HG02798 (cell line): ENCODE data around the gene OLFML1.

Experiments used
- ATAC-seq: cut with Tn5 transposase; IDR thresholded peaks from one replicate; pipeline ENCODE4 v1.9.1; 2021; ENCODE audit warnings: mild to moderate bottlenecking; ENCODE audit not compliant: unreplicated experiment, poor library complexity

Gene OLFML1

DNA sequence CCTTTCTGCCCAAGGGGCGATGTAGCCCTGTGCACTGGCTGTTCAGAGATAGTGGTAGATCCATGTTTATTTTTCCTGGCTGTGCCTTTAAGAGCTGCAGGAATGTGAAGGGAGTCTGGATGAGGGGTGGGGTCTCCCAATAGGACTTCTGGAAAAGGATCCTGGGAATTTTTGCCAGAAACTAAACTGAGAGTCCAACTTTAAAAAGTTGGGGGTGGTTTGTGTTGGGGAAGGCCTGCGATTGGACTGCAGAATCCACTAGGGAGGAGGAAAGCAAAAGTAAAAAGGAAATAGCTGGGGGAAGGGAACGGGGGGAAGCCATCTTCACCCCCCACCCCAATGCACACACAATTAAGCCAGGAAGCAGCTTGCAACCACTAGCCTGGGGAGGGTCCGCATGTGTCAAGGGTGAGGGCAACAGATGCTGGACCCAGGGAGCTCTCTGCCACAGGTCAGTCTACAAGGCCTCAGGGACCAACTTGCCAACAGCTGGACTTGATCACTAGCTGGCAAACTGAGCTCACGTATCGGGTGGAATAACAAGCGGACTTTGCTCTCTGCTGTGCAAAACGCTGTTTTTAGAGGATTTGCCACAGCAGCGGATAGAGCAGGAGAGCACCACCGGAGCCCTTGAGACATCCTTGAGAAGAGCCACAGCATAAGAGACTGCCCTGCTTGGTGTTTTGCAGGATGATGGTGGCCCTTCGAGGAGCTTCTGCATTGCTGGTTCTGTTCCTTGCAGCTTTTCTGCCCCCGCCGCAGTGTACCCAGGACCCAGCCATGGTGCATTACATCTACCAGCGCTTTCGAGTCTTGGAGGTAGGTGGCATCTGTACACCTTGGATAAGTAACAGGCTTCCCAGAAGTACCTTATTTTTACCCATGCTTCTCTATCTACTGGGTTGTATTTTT is at the start of gene OLFML1:
TSS of gene OLFML1 (plus strand) at position 321 of the 912 bp plus-strand sequence. CDS start at position 691, 370 bp downstream.
- ATAC-seq: no peak

GRCh38 chr11:7436146-7436545 is 49.2 kb upstream of the OLFML1 start:
- ATAC-seq: no peak

DNA sequence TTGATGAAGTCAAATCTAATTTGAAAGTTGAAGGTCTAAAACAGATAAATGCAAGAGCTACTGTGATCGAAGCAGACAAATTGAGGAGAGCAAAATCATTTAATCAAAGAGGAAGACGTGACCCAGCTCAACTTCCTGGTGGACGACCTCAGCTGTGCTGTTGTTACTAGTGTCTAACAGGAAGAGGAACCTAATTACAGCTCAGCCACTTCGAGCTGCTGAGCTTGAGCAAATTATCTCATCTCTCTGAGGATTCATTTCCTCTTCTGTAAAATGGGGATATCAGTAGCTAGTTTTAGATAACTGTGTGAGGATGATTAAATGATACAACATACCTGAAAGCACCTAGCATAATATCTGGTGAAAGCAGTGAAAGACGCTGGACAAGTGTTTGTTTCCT is 48.6 kb upstream of the OLFML1 start:
- ATAC-seq: peak; percentile 75

GRCh38 chr11:7437696-7438095 is 47.6 kb upstream of the OLFML1 start:
- no peak for ATAC-seq

GRCh38 chr11:7439746-7440320 is 45.5 kb upstream of the OLFML1 start:
- ATAC-seq: no peak

DNA sequence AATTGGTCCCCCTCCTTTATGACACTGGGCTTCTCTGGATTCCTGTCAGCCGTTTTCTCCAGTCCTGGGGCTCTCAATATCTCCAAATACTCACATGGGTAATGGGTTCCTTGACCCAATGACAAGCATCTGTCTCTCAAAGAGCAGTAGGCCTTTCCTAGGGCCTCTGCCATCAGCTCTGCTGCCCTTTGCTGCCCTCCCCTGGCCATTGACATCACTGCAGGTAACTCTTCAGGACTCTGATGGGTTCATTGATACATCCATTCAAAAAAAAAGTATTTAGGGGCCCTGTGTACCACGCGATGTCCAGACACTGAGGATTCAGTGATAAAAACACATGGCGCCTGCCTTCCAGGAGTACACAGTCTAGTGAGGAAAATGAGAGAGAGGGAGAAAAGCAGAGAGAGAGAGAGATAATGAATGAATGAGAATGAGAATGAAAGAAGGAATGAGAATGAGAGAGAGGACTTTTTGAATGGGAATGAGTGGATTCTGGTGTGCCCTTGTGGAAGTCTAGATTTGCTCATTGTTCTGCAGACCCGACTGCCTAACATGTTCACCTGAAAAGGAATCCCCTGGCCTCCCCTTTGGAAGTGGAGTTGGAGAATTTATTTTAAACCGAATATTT is 42.6 kb upstream of the OLFML1 start:
- peak; percentile 89 for ATAC-seq

- no peak for ATAC-seq
Measured at GRCh38 chr11:7444091-7444981, 41.0 kb upstream of the OLFML1 start.

GRCh38 chr11:7445564-7445963 is 39.7 kb upstream of the OLFML1 start:
- ATAC-seq: no peak

GRCh38 chr11:7448201-7448600 is 37.1 kb upstream of the OLFML1 start:
- ATAC-seq: no peak

- no peak for ATAC-seq
Measured at GRCh38 chr11:7449211-7449840, 36.0 kb upstream of the OLFML1 start.

DNA sequence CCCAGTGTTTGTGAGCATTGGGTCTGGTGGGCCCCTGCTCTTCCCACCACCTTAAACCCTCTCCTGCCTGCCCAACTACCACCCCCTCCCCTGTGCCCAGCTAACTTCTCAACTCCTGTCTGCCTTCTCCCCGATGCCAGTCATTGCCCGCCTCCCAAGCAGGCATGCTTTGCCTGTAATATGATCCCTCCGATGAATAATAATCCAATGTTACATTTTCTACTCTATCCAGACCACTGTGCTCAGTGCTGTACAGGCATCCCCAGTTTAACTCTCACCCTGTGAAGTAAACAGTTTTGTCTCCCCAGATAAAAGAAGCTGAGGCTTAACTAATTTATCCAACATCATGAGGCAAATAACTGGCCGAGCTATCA is 35.5 kb upstream of the OLFML1 start:
- ATAC-seq: no peak

DNA sequence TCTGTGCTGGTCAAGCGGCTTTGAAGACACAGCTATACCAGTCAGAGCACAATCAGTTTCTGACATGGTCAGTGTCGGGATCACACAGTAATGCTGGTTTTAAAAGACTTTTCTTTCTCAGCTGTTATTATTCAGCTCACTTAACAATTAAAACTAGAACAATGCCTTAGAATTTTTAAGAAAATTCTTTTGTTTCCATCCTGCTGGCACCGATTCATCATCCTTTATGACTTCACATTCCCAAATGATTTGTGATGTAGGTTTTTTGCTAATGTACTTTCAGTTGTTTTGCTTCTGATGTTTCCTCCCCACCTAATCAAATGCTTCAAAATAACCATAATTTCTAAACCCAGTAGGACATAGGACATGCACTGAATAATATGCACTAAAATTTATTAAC is 34.5 kb upstream of the OLFML1 start:
- no peak for ATAC-seq

GRCh38 chr11:7451520-7451919 is 33.8 kb upstream of the OLFML1 start:
- ATAC-seq: no peak

DNA sequence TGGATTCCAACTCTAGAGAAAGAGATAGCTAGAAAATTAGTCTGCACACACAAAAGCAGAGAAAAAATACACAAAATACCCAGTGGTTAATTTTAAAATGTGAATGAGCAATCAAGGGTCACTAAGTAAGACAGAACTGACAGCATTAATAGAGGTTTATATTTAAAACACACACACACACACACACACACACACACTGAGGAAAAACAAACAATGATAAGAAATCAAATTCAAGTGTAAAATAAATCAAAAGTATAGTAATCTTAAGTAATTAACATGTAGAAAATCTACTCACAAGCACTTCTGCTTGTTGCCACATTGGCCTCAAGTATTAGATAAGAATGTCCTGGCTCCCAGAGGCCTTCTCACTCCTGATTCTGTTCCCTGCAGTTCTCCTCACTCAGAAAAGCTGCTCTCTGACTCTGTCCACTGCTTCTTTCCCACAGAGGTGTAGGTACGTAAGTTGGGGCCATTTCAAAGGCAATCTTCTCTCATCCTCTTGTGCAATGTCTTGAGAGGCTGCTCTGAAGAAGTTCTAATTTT is 33.3 kb upstream of the OLFML1 start:
- ATAC-seq: no peak

DNA sequence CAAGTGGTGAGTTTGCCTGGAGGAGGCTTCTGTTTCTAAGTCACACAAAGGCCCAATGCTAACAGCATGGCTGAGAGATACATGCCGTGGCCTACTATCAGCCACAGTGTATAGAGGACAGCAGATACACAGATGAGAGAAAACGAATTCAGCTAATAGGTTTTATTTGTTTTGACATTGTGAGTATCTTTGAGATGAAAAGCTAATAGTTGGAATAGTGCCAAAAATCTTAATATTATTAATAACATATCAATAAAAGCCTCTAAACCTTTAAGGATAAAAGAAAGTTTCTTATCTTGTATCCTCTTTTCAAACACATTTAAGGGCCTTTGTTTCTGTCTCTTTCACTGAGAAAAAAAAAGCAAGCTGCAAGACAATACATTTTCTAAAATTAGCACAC is 30.5 kb upstream of the OLFML1 start:
- no peak for ATAC-seq

- no peak for ATAC-seq
Measured at GRCh38 chr11:7457211-7457610, 28.1 kb upstream of the OLFML1 start.

- no peak for ATAC-seq
Measured at GRCh38 chr11:7462706-7463105, 22.6 kb upstream of the OLFML1 start.

- ATAC-seq: peak; percentile 83
Measured at GRCh38 chr11:7467652-7468051, 17.7 kb upstream of the OLFML1 start.

GRCh38 chr11:7469351-7469865 is 15.9 kb upstream of the OLFML1 start:
- no peak for ATAC-seq
